OCI-LY1 (cell line): ENCODE data around the gene THAP4.

Source experiments
- H2AFZ ChIP-seq: fragments of 200-600 bp; sonication (generic), shearing (Covaris generic); 2 replicates; pipeline ENCODE4 v1.6.0; 2014; ENCODE audit warnings: antibody characterized with exemption, mild to moderate bottlenecking, low read length
- H3F3A ChIP-seq: fragments of 200-600 bp; sonication (generic), shearing (Covaris generic); 2 replicates; pipeline ENCODE4 v1.6.0; 2014; ENCODE audit warnings: mild to moderate bottlenecking, antibody characterized with exemption, low read length, moderate library complexity; ENCODE audit not compliant: insufficient read depth
- H3K27ac ChIP-seq: fragments of 200-600 bp; sonication (generic); 2 replicates; pipeline ENCODE4 v1.5.1; 2014; ENCODE audit warnings: low read length, mixed run types, mild to moderate bottlenecking, low read depth; ENCODE audit not compliant: poor library complexity, severe bottlenecking
- H3K27me3 ChIP-seq: fragments of 200-600 bp; sonication (generic); 2 replicates; pipeline ENCODE4 v1.6.0; 2014; ENCODE audit warnings: antibody characterized with exemption, mild to moderate bottlenecking, low read length, moderate library complexity; ENCODE audit not compliant: insufficient read depth
- H3K36me3 ChIP-seq: fragments of 200-600 bp; sonication (generic); 2 replicates; pipeline ENCODE4 v1.6.1; 2014; ENCODE audit warnings: mild to moderate bottlenecking, antibody characterized with exemption, low read length, moderate library complexity, mixed read lengths; ENCODE audit not compliant: insufficient read depth
- H3K4me1 ChIP-seq: fragments of 200-600 bp; sonication (generic); 2 replicates; pipeline ENCODE4 v1.5.1; 2014; ENCODE audit warnings: mild to moderate bottlenecking, low read length, moderate library complexity; ENCODE audit not compliant: insufficient read depth, severe bottlenecking
- H3K4me2 ChIP-seq: fragments of 200-600 bp; sonication (generic), shearing (Covaris generic); 2 replicates; pipeline ENCODE4 v1.6.1; 2014; ENCODE audit warnings: low read length
- H3K4me3 ChIP-seq: fragments of 200-600 bp; sonication (generic); 2 replicates; pipeline ENCODE4 v1.5.1; 2014; ENCODE audit warnings: low read length, low read depth, mild to moderate bottlenecking, mixed read lengths; ENCODE audit not compliant: poor library complexity, severe bottlenecking
- H3K79me2 ChIP-seq: fragments of 200-600 bp; shearing (Covaris generic); 2 replicates; pipeline ENCODE4 v1.6.1; 2016; ENCODE audit warnings: mixed run types, low read length, mixed read lengths; ENCODE audit not compliant: insufficient read depth
- H3K9ac ChIP-seq: fragments of 200-600 bp; sonication (generic), shearing (Covaris generic); 2 replicates; pipeline ENCODE4 v1.6.1; 2014; ENCODE audit warnings: mild to moderate bottlenecking, low read length, mixed read lengths
- H3K9me2 ChIP-seq: fragments of 200-600 bp; sonication (generic), shearing (Covaris generic); 2 replicates; pipeline ENCODE4 v1.6.1; 2014; ENCODE audit warnings: low read depth, mild to moderate bottlenecking, low read length, mixed read lengths
- H3K9me3 ChIP-seq: fragments of 200-600 bp; shearing (Covaris generic); 2 replicates; pipeline ENCODE4 v1.6.1; 2014; ENCODE audit warnings: low read length, mixed read lengths
- H4K20me1 ChIP-seq: fragments of 200-600 bp; sonication (generic), shearing (Covaris generic); 2 replicates; pipeline ENCODE4 v1.6.0; 2016; ENCODE audit warnings: mild to moderate bottlenecking, low read length; ENCODE audit not compliant: insufficient read depth
- EZH2 ChIP-seq: fragments of 200-600 bp; sonication (generic), shearing (Covaris generic); IDR thresholded peaks from 2 replicates; pipeline ENCODE4 v1.8.0; 2017; ENCODE audit warnings: borderline replicate concordance, mixed run types, mild to moderate bottlenecking, antibody characterized with exemption, low read length, moderate library complexity, mixed read lengths
- TF ChIP-seq, protein P1 (sequence below): fragments of 200-600 bp; sonication (generic), shearing (Covaris generic); IDR thresholded peaks from 2 replicates; pipeline ENCODE4 v1.5.1; 2017; ENCODE audit warnings: mild to moderate bottlenecking, antibody characterized with exemption, low read length, moderate library complexity, mixed read lengths

The THAP4 gene

DNA sequence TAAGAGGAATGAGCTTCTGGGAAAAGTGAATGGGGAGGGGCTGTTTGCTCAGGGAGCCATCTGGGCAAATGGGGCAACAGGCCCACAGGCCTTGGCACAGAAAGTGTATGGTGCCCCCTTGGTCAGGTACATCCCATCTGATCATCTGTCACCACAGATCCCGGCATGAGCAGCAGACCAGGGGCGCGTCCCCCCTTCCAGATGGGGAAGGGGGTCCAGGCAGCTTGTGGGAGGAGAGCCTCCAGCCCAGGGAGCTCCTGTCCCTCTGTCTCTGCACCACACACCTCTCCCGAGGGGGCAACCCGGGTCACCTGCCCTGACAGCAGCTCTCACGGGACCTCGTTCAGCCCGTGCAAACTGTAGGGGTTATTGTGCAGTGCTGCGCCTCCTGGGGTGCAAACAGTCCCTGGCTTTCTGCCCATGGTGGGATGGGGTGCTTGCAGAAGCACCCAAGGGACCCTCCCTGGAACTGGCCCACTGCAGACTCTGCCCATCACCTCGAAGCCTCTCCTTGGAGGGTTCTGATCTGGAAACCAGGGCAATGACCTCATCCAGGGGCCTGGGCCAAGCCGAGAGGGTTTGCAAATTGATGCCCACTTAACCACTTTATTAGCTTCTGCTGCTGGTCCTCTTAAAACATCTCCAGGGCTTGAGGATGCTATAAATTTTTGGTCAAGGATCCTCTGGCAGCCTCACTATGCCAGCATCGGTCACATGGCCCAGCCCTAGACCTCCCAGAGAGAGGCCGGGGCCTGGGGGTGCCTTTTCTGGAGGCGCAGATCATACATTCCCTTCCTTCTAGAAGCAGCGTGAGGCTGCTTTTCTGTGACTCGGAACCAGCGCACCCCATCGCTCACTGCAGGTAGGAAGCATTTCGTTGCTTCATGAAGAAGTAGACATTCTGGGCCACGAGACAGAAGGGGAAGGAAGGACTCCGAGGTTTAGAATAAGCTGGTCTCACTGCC is 86.1 kb downstream of the THAP4 start:
- Histone ChIP-seq H3K27me3 (no peaks in the 10 kb centered on the region; the same call in 1 of the 2 replicates), H3K27ac (no peak overlapping the region), H3K4me2 (no peak overlapping the region)

DNA sequence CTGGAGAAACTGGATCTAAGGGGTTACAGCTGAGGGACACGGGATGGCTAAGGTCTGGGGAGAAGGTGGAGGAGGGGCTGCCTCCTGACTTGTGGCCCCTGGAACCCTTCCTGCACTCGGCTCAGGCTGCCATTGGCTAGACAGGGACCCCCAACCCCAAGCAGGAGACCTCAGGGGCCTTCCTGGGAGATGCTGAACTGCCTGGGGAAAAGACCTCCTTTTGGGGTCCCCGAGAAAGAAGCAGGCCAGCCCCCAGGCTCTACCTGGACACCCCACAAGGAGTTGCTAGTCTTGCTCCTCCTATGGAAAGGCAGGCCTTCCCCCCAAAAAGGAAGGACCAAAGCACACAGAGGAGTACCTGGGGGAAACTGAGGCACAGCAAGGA is 88.5 kb downstream of the THAP4 start:
- H3F3A ChIP-seq: no peaks in the 10 kb centered on the region

More for the DNA sequence above, 86.1 kb downstream of the THAP4 start:
- H3K36me3 ChIP-seq: no peaks in the 10 kb centered on the region
- H4K20me1 ChIP-seq: no peaks in the 10 kb centered on the region
- H3K79me2 ChIP-seq: no peaks in the 10 kb centered on the region
- H3F3A ChIP-seq: no peaks in the 10 kb centered on the region
- no peak overlapping the region for H3K4me3 ChIP-seq
- H3K4me1 ChIP-seq: no peaks in the 10 kb centered on the region
- H3K9me2 ChIP-seq: no peaks in the 10 kb centered on the region
- no peak for TF ChIP-seq EZH2
- TF ChIP-seq, protein P1, sequence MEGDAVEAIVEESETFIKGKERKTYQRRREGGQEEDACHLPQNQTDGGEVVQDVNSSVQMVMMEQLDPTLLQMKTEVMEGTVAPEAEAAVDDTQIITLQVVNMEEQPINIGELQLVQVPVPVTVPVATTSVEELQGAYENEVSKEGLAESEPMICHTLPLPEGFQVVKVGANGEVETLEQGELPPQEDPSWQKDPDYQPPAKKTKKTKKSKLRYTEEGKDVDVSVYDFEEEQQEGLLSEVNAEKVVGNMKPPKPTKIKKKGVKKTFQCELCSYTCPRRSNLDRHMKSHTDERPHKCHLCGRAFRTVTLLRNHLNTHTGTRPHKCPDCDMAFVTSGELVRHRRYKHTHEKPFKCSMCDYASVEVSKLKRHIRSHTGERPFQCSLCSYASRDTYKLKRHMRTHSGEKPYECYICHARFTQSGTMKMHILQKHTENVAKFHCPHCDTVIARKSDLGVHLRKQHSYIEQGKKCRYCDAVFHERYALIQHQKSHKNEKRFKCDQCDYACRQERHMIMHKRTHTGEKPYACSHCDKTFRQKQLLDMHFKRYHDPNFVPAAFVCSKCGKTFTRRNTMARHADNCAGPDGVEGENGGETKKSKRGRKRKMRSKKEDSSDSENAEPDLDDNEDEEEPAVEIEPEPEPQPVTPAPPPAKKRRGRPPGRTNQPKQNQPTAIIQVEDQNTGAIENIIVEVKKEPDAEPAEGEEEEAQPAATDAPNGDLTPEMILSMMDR: no peak
- no peaks in the 10 kb centered on the region for H3K9me3 ChIP-seq
- H3K9ac ChIP-seq: no peak overlapping the region
- no peak overlapping the region for H2AFZ ChIP-seq

DNA sequence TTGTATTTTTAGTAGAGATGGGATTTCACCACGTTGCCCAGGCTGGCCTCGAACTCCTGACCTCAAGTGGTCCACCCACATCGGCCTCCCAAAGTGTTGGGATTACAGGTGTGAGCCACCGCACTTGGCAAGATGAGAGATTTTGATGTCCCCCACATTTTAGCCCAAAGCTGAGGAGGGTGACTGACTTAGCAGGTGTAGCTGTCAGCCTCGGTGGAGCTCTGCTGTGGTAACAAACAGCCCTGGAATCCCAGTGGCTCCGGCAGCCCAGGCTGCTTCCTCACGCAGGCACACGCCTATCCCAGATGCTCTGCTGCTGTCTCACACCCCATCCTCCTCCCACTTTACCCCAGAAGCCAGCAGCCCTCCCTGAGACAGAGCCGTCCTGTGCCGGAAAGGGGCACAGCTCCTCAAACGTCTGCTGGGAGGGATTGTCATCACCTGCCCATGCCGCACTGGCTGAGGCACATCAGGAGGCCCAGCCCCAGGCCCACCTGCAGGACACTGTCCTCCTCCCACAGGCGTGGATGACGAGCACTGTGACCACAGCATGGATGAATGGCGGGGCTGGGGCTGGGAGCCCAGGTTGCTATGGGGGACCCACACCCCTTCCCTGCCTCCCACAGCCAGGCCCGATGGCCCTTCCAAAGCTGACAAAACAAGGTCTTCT is 89.0 kb downstream of the THAP4 start:
- Histone ChIP-seq H3K9ac (no peak overlapping the region), H3K27me3 (no peaks in the 10 kb centered on the region; the same call in 1 of the 2 replicates), H3F3A (no peaks in the 10 kb centered on the region), H4K20me1 (no peaks in the 10 kb centered on the region), H3K36me3 (no peaks in the 10 kb centered on the region), H3K79me2 (no peaks in the 10 kb centered on the region), H3K27ac (no peak overlapping the region), H3K4me3 (no peak overlapping the region), H3K4me2 (no peak overlapping the region), H3K9me3 (no peaks in the 10 kb centered on the region), H3K4me1 (no peaks in the 10 kb centered on the region), H2AFZ (no peak overlapping the region), H3K9me2 (no peaks in the 10 kb centered on the region)
- TF ChIP-seq, protein P1: no peak
- no peak for TF ChIP-seq EZH2

More for the DNA sequence above, 88.5 kb downstream of the THAP4 start:
- Histone ChIP-seq H3K9me2 (no peaks in the 10 kb centered on the region), H4K20me1 (no peaks in the 10 kb centered on the region), H3K4me3 (no peak overlapping the region), H3K27me3 (no peaks in the 10 kb centered on the region; the same call in 1 of the 2 replicates), H2AFZ (no peak overlapping the region), H3K36me3 (no peaks in the 10 kb centered on the region), H3K9me3 (no peaks in the 10 kb centered on the region), H3K27ac (no peak overlapping the region), H3K9ac (no peak overlapping the region), H3K79me2 (no peaks in the 10 kb centered on the region), H3K4me2 (no peak overlapping the region), H3K4me1 (no peaks in the 10 kb centered on the region)
- TF ChIP-seq, protein P1: no peak
- TF ChIP-seq EZH2: no peak
